HL-60 (cell line): ENCODE results near the gene ADAM23.

ENCODE experiments used
- DNase-seq, 2 experiments: peaks; one replicate each; pipeline ENCODE4 v3.0.0-alpha.2; 2010 to 2020; ENCODE audit warnings: low read depth in 1 of 2, low spot score in 1 of 2
- H3K27ac ChIP-seq: fragments of 250-450 bp; sonication (Bioruptor Pico); replicated peaks from 2 replicates; pipeline ENCODE4 v1.5.1; 2020; ENCODE audit warnings: mild to moderate bottlenecking, moderate library complexity
- H3K27me3 ChIP-seq: fragments of 250-450 bp; sonication (Bioruptor Pico); 2 replicates; pipeline ENCODE4 v1.5.1; 2021; ENCODE audit warnings: mild to moderate bottlenecking, moderate library complexity; ENCODE audit not compliant: insufficient read depth, poor library complexity, severe bottlenecking
- H3K4me3 ChIP-seq: replicated peaks from 2 replicates; pipeline ENCODE4 v1.5.1; 2011; ENCODE audit warnings: mild to moderate bottlenecking, control low read depth, low read length; ENCODE audit not compliant: insufficient read depth
- GABPA ChIP-seq: IDR thresholded peaks from 2 replicates; pipeline ENCODE4 v1.6.1; 2012; ENCODE audit warnings: low read depth
- POLR2AphosphoS5 ChIP-seq: IDR thresholded peaks from 2 replicates; pipeline ENCODE4 v1.6.1; 2012; ENCODE audit warnings: low read depth
- SPI1 ChIP-seq: IDR thresholded peaks from 2 replicates; pipeline ENCODE4 v1.6.1; 2012; ENCODE audit warnings: low read depth, mild to moderate bottlenecking, borderline replicate concordance
- TF ChIP-seq, protein P1 (sequence below): IDR thresholded peaks from one replicate; pipeline ENCODE4 v1.5.1; 2011; ENCODE audit warnings: low read length, control low read depth, inconsistent platforms; ENCODE audit not compliant: insufficient read depth
- TF ChIP-seq, protein P2 (sequence below): IDR thresholded peaks from 2 replicates; pipeline ENCODE4 v1.6.1; 2012; ENCODE audit warnings: low read depth; ENCODE audit not compliant: insufficient replicate concordance

The ADAM23 gene

DNA sequence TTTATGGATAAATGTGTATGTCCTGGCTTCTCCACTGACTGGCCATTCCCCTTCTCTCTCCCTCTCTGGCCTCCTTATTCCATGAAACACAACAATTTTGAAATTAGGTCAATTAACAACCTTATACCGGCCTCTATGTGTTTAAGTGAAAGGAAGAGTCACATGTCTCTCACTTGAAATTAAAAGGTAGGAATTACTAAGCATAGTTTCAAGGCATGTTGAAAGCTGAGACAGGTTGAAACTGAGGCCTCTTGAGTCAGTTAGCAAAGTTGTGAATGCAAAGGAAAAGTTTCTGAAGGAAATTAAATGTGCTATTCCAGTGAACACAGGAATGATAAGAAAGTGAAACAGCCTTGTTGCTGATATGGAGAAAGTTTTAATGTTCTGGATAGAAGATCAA is 69.7 kb downstream of the ADAM23 start:
- no peak overlapping the region for H3K27ac ChIP-seq
- H3K27me3 ChIP-seq: peaks cover 7% of the 10 kb centered on the region
- TF ChIP-seq, protein P1, sequence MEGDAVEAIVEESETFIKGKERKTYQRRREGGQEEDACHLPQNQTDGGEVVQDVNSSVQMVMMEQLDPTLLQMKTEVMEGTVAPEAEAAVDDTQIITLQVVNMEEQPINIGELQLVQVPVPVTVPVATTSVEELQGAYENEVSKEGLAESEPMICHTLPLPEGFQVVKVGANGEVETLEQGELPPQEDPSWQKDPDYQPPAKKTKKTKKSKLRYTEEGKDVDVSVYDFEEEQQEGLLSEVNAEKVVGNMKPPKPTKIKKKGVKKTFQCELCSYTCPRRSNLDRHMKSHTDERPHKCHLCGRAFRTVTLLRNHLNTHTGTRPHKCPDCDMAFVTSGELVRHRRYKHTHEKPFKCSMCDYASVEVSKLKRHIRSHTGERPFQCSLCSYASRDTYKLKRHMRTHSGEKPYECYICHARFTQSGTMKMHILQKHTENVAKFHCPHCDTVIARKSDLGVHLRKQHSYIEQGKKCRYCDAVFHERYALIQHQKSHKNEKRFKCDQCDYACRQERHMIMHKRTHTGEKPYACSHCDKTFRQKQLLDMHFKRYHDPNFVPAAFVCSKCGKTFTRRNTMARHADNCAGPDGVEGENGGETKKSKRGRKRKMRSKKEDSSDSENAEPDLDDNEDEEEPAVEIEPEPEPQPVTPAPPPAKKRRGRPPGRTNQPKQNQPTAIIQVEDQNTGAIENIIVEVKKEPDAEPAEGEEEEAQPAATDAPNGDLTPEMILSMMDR: no peak
- TF ChIP-seq POLR2AphosphoS5: no peak
- DNase-seq: no peak
- no peak overlapping the region for H3K4me3 ChIP-seq

DNA sequence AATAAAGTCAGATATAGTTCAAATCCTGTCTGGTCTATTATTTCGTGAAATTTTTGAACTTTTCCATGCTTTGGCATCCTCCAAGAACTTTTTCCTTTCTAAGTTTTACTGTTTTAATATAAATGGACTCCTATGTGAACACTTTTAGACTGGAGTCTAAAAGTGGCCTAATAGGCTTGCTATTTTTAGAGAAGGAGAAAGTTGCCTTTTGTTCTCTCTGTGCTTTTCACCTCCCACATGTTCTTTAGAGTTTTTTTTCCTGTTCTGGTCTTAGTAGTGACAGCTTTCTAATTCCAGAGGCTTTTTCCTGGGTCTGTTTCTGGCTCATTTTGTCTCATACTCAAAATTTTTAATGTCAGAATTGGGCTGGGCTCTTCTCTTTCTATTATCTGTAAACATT is 72.2 kb downstream of the ADAM23 start:
- Histone ChIP-seq H3K4me3 (no peak overlapping the region), H3K27me3 (peaks cover 10% of the 10 kb centered on the region), H3K27ac (no peak overlapping the region)
- no peak for DNase-seq
- TF ChIP-seq SPI1 (no peak), GABPA (no peak), POLR2AphosphoS5 (no peak)
- TF ChIP-seq, protein P2, sequence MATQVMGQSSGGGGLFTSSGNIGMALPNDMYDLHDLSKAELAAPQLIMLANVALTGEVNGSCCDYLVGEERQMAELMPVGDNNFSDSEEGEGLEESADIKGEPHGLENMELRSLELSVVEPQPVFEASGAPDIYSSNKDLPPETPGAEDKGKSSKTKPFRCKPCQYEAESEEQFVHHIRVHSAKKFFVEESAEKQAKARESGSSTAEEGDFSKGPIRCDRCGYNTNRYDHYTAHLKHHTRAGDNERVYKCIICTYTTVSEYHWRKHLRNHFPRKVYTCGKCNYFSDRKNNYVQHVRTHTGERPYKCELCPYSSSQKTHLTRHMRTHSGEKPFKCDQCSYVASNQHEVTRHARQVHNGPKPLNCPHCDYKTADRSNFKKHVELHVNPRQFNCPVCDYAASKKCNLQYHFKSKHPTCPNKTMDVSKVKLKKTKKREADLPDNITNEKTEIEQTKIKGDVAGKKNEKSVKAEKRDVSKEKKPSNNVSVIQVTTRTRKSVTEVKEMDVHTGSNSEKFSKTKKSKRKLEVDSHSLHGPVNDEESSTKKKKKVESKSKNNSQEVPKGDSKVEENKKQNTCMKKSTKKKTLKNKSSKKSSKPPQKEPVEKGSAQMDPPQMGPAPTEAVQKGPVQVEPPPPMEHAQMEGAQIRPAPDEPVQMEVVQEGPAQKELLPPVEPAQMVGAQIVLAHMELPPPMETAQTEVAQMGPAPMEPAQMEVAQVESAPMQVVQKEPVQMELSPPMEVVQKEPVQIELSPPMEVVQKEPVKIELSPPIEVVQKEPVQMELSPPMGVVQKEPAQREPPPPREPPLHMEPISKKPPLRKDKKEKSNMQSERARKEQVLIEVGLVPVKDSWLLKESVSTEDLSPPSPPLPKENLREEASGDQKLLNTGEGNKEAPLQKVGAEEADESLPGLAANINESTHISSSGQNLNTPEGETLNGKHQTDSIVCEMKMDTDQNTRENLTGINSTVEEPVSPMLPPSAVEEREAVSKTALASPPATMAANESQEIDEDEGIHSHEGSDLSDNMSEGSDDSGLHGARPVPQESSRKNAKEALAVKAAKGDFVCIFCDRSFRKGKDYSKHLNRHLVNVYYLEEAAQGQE: no peak
- TF ChIP-seq, protein P1: no peak

DNA sequence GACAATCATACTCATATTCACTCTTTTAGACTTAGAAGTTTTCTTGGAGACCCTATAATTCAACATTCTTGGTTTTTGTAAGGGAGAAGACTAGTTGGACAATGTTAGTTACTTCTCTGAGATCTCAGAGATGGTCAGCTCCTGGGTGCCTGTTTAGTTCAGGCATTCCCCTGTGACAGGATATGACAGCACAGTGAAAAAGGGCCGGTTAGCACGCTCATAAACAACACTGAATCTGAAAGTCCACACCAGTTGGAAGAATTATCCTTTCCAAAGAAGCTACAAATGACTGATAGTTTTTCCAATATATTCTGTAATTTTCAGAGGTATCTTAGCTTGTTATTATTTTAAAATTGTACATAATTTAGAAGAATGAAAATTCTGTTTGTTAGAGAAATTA is 75.7 kb downstream of the ADAM23 start:
- Histone ChIP-seq H3K4me3 (no peak overlapping the region), H3K27me3 (peaks cover 3% of the 10 kb centered on the region), H3K27ac (no peak overlapping the region)
- no peak for DNase-seq
- TF ChIP-seq, protein P2: no peak
- TF ChIP-seq GABPA: no peak
- TF ChIP-seq, protein P1: no peak
- no peak for TF ChIP-seq SPI1

DNA sequence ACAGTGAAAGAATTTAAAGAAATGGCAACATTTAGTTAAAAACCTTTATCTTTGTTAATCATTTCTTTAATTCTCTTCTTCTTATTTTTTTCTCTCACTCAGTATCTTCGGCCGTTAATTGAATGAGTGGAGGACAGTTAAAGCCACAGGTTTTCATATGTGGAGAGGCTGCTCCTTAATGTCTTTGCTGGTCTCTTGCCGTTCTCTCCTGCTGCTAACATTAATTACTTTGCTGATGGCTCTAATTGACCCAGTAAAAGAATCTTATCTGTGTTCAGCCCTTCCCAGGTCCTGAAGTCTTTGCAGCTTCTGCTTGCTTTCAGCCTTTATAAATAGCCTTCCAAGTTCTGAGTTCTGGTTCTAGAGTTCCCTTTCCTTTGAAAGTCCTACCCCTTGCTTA is 77.1 kb downstream of the ADAM23 start:
- DNase-seq: no peak
- H3K27me3 ChIP-seq: peaks cover 3% of the 10 kb centered on the region
- H3K4me3 ChIP-seq: no peak overlapping the region
- no peak for TF ChIP-seq POLR2AphosphoS5
- H3K27ac ChIP-seq: no peak overlapping the region
